HFF-Myc (cell line): Measurements from ENCODE around the gene CD44.

Experiments
- DNase-seq: peaks from one replicate; pipeline ENCODE4 v3.0.0-alpha.2; 2011; ENCODE audit warnings: low read depth; ENCODE audit errors: extremely low read depth
- H3K4me3 ChIP-seq: replicated peaks from 2 replicates; pipeline ENCODE4 v1.5.1; 2011; ENCODE audit warnings: low read depth, mild to moderate bottlenecking, control low read depth, low read length
- CTCF ChIP-seq: IDR thresholded peaks from 2 replicates; pipeline ENCODE4 v1.5.1; 2012; ENCODE audit warnings: mild to moderate bottlenecking, low read depth, low read length, control low read depth; ENCODE audit errors: missing control alignments

CD44 gene

GRCh38 chr11:35193767-35194166, 54.8 kb downstream of the CD44 start:
- no peak overlapping the region for H3K4me3 ChIP-seq
- TF ChIP-seq CTCF, result no peak
- no peak for DNase-seq

- no peak overlapping the region for H3K4me3 ChIP-seq
- no peak for DNase-seq
- no peak for TF ChIP-seq CTCF
Observed at GRCh38 chr11:35197292-35197691, 58.3 kb downstream of the CD44 start.

- DNase-seq, result no peak
- no peak for TF ChIP-seq CTCF
- no peak overlapping the region for H3K4me3 ChIP-seq
Observed at GRCh38 chr11:35200811-35201341, 61.9 kb downstream of the CD44 start.

DNA sequence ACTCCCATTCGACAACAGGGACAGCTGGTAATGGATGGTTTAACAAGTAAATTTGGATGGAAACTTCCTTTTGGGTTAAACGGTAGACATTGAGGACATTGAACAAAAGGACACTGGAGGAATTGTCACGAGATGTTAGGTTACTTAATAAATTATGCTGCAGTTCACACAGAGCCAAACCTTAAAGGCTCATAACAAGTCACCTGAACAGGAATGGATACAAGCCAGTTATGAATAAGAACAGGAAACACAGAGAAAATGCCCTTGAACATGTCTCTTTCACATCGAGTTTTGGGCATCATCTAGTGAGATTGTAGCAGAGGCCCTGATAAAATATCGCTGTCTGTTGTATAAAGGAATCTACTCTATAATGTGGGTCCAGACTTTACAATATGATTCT, 65.6 kb downstream of the CD44 start:
- no peak for DNase-seq
- no peak overlapping the region for H3K4me3 ChIP-seq
- no peak for TF ChIP-seq CTCF

DNA sequence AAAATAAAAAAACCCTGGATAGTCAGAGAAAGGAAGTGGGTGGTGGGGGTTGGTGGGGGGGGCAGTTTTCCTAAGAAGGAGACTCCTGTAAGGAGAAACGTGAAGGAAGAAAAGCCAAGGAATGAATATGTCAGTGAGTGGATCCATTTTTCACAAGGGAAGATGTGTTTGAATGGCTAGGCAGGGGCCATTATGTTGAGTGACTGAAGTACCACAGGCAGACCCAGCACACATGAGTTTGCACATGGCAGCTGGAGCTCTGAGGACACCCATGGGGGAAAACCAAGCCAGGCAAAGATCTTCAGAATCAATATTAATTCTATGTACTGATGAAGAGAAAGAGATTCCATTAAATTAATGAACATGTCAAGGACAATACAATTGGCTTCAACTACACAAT, 67.6 kb downstream of the CD44 start:
- DNase-seq, result no peak
- H3K4me3 ChIP-seq, result no peak overlapping the region
- no peak for TF ChIP-seq CTCF

DNA sequence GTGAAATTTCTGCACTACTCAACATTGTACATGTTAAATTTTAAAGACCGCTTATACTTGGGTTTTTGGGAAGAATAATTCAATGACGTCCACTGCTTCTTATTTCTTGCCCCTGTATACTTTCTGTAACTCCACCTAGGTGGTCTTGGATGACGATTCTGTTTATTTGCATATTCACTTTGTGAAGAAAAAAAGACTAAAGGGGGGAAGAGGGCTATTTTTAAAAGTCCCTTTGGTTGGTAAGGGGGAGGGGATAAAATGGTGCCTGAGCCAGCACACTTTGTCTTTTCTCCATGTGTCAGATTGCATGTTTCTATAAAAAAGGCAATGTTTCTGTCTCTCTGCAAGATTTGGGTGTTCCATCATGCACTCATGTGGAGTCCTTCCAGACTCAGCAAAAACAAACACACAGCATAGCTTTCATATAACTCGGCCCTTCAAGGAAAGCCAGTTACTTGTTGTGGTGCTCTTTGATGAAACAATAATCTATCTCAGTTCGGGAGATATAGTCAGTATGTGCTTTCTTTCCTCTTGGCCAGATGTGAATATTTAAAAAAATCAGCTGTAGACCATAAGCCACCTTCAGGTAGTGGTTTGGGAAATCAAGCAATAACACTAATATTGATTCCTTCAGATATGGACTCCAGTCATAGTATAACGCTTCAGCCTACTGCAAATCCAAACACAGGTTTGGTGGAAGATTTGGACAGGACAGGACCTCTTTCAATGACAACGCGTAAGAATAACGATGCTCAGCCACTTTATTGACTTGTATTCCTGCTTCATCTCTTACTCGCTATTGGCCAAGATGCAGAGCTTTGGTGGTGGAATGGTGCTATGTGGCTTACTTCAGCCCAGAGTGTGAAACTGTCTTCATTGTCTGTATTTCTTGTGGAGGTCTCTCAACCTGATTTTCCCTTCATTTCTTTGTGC, 68.8 kb downstream of the CD44 start:
- no peak for DNase-seq
- H3K4me3 ChIP-seq, result no peak overlapping the region
- TF ChIP-seq CTCF, result no peak
